ENCODE measurements around the gene EIF3A. TPM values are rescaled to one million over a fixed set of nuclear protein-coding genes. Genes with fewer than 3 reads are reported as not detected.

EIF3A gene
- total RNA-seq, 4 donors from 2014 or later, result 78.8 to 95.4 (median 94.8) TPM

DNA sequence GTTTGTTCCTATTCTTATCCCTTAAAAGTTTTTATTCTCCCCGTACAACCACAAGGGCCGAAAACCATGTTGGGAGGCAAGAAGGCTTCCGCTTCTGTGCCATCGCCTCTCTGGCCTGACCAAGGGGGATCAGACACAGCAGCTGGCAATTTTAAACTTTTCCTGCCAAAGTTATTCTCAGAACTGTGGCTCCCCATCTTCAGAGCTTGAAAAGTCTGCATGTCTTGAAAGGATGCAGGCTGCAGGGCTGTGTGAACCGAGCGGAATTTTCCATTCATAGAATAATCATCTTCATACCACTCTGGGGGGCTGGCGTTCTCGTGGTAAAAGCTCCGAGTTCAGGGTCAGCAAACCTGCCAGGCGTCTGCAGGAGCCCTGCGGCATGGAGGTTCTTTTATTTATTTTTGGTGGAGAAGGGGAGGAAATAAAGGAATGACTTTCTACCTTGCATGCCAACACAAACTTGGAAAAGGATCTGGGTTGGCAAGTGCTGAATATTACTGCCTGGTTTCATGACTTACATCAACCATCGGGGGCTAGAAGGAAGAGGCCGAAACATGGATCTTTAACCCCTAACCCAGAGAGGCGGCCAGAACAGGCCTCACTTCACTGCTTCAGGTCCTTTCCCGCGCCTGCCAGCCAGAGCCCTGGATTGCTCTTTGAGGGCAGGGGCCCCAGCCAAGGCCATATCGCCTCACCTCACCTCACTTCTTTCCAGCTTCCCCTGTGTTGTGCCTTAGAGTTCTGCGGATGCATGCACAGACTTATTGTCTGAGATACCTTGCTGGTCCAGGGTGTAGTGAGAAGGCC is 54.1 kb downstream of the EIF3A start:
- Histone ChIP-seq H3K4me3 (no peak overlapping the region), H3K27ac (peak overlapping the region in 1 of 4 donors; percentile 24), H3K4me1 (peaks cover 0 to 41% (median 5%) of the 10 kb centered on the region in 4 donors), H3K36me3 (no peaks in the 10 kb centered on the region), H3K27me3 (no peaks in the 10 kb centered on the region), H3K9me3 (no peaks in the 10 kb centered on the region)
- TF ChIP-seq POLR2A (IDR thresholded peaks at IDR 0.05) (no peak), EP300 (IDR thresholded peaks at IDR 0.05) (no peak)
- TF ChIP-seq, protein P1, sequence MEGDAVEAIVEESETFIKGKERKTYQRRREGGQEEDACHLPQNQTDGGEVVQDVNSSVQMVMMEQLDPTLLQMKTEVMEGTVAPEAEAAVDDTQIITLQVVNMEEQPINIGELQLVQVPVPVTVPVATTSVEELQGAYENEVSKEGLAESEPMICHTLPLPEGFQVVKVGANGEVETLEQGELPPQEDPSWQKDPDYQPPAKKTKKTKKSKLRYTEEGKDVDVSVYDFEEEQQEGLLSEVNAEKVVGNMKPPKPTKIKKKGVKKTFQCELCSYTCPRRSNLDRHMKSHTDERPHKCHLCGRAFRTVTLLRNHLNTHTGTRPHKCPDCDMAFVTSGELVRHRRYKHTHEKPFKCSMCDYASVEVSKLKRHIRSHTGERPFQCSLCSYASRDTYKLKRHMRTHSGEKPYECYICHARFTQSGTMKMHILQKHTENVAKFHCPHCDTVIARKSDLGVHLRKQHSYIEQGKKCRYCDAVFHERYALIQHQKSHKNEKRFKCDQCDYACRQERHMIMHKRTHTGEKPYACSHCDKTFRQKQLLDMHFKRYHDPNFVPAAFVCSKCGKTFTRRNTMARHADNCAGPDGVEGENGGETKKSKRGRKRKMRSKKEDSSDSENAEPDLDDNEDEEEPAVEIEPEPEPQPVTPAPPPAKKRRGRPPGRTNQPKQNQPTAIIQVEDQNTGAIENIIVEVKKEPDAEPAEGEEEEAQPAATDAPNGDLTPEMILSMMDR (IDR thresholded peaks at IDR 0.05), result no peak
- WGBS, 2 donors, result 51 to 55% methylated on average over 18 of the region's 18 CpGs
- DNase-seq (ENCODE audit: low spot score in 2 of 2), result no peak

DNA sequence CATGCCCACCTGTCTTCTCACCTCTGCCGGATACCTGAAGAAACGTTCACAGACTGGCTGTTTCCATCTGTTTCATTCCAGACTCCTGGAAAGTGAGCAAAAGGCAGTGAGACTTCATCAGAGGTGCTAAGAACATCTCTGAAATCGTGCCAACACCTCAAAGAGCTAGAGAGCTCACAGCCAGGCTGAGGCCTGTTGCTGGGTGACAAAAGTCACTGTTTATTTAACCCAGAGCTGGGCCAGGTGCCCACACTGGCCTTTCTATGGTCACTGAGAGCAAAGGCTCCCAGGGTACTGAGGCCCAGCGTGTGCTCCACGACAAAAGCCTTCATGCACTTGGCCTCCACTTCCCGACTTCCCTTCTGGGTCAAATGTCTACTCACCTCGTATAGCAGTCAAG is 54.8 kb downstream of the EIF3A start:
- no peak for DNase-seq (ENCODE audit: low spot score in 2 of 2)
- H3K36me3 ChIP-seq, result no peaks in the 10 kb centered on the region
- H3K27me3 ChIP-seq, result no peaks in the 10 kb centered on the region
- no peak for TF ChIP-seq EP300 (IDR thresholded peaks at IDR 0.05)
- no peak for TF ChIP-seq POLR2A (IDR thresholded peaks at IDR 0.05)
- TF ChIP-seq, protein P1 (IDR thresholded peaks at IDR 0.05), result no peak
- 57 to 62% methylated on average over 7 of the region's 7 CpGs for WGBS, 2 donors
- H3K4me3 ChIP-seq, result no peak overlapping the region
- H3K4me1 ChIP-seq, result peaks cover 0 to 34% (median 5%) of the 10 kb centered on the region in 4 donors
- no peaks in the 10 kb centered on the region for H3K9me3 ChIP-seq
- H3K27ac ChIP-seq, result peak overlapping the region in 1 of 4 donors; percentile 49

DNA sequence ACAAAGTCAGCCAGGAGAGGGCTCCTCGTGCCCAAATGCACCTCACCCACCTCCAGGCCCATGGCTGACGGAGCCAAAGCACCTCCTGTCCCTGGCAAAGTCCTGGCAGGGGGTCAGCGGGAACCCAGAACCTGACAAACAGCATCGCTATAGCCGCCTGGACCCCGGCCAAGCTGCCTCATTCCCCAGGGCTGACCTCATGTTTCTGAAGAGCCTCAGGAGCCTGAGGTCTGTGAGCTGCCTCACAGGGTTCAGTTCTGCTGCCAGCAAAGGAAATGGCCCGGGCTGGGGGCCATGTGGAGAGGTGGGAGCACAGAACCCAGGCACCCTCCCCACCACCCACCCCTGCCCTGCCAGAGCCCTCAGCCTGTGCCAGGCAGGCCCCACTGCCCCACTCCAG is 55.3 kb downstream of the EIF3A start:
- H3K4me3 ChIP-seq, result no peak overlapping the region
- TF ChIP-seq EP300 (IDR thresholded peaks at IDR 0.05) (no peak), POLR2A (IDR thresholded peaks at IDR 0.05) (no peak)
- TF ChIP-seq, protein P1 (IDR thresholded peaks at IDR 0.05), result no peak
- no peak for DNase-seq (ENCODE audit: low spot score in 2 of 2)
- no peaks in the 10 kb centered on the region for H3K27me3 ChIP-seq
- peaks cover 0 to 32% (median 5%) of the 10 kb centered on the region in 4 donors for H3K4me1 ChIP-seq
- no peaks in the 10 kb centered on the region for H3K36me3 ChIP-seq
- 40 to 45% methylated on average over 1 to 7 of the region's 7 CpGs for WGBS, 2 donors
- H3K9me3 ChIP-seq, result no peaks in the 10 kb centered on the region
- H3K27ac ChIP-seq, result peak overlapping the region in 1 of 4 donors; percentile 49

DNA sequence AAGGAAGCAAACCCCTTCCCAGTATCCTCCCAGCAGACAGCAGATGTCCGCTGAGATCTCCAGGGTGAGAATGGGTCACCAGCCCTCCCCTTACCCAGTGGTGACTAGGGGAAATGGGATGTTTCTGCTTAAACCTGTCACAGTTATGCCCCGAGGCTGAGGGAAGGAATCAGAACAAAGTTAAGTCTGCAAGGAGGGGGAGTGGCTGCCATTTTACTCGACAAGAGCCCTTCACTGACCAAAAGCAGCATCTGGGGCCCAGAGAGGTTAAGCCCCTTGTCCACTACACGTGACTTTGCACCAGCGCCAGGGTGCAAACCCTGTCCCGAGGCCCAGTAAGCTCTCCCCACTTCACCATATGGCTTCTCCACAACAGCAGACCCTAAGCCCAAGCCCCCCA is 55.7 kb downstream of the EIF3A start:
- peaks cover 0 to 33% (median 5%) of the 10 kb centered on the region in 4 donors for H3K4me1 ChIP-seq
- H3K27ac ChIP-seq, result no peak overlapping the region
- no peak for DNase-seq (ENCODE audit: low spot score in 2 of 2)
- no peaks in the 10 kb centered on the region for H3K36me3 ChIP-seq
- no peaks in the 10 kb centered on the region for H3K9me3 ChIP-seq
- no peak for TF ChIP-seq EP300 (IDR thresholded peaks at IDR 0.05)
- TF ChIP-seq POLR2A (IDR thresholded peaks at IDR 0.05), result no peak
- TF ChIP-seq, protein P1 (IDR thresholded peaks at IDR 0.05), result no peak
- no peak overlapping the region for H3K4me3 ChIP-seq
- 45 to 59% methylated on average over 6 of the region's 6 CpGs for WGBS, 2 donors
- H3K27me3 ChIP-seq, result no peaks in the 10 kb centered on the region

DNA sequence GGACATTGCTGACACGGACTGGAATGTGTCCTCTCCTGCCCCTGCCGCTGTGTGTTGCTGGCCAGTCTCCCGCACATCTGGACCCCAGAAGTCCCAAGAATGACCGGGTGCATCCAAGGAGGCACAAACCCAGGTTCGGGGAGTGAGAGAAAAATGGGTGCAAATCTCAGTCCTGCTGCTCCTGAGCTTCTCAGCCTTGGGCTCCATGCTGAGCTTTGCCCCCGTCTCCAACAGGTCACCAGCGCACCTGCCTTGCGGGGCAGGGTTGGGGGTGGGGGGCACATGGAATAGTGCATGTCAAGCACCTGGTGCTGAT is 57.1 kb downstream of the EIF3A start:
- Histone ChIP-seq H3K4me3 (no peak overlapping the region), H3K9me3 (no peaks in the 10 kb centered on the region), H3K27ac (no peak overlapping the region), H3K4me1 (peaks cover 0 to 25% (median 3%) of the 10 kb centered on the region in 4 donors), H3K27me3 (no peaks in the 10 kb centered on the region), H3K36me3 (no peaks in the 10 kb centered on the region)
- DNase-seq (ENCODE audit: low spot score in 2 of 2), result no peak
- TF ChIP-seq EP300 (IDR thresholded peaks at IDR 0.05), result no peak
- no peak for TF ChIP-seq POLR2A (IDR thresholded peaks at IDR 0.05)
- TF ChIP-seq, protein P1 (IDR thresholded peaks at IDR 0.05), result no peak
- 61 to 69% methylated on average over 8 of the region's 8 CpGs for WGBS, 2 donors

Measured in tibial nerve (tissue), 4 donors.